Measurements from ENCODE around the gene RHEBL1.

GRCh38 chr12:49057888-49058287 is 11.9 kb downstream of the RHEBL1 start:
- no peak for TF ChIP-seq CTCF (IDR thresholded peaks at IDR 0.05 in 4 of 5, conservative IDR thresholded peaks at IDR 0.05 in 1 of 5)
- TF ChIP-seq POLR2A (IDR thresholded peaks at IDR 0.05), result no peak

Data from gastrocnemius medialis (tissue), 4 donors.